GM21619 (cell line): ENCODE measurements around the gene RMND5B.
A peak's percentile ranks its signal among the peaks of the same experiment; 100 is the strongest.
"Not testable (repeated sequence)": the region's sequence is repeated elsewhere in the genome, so short reads cannot be mapped to it uniquely, and the experiment has no call there.

Experiments
- ATAC-seq: cut with Tn5 transposase; IDR thresholded peaks from one replicate; pipeline ENCODE4 v1.9.1; 2021; ENCODE audit not compliant: unreplicated experiment

RMND5B gene

DNA sequence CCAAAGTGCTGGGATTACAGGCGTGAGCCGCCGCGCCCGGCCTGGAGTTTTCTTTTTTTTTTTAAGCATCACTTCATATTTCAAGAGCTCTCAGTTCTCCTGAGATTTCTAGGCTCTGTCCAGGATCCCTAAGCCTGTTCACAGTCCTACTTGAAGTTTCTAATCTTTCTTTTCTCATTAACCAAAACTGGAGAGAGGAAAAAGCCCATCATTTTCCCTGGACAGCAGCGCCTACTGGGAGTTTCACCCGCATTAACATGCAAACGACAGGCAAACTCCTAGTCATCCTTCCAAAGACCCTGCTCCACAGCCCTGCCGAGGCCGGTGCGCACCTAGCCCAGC, 609 bp upstream of the RMND5B start:
- ATAC-seq: not testable (repeated sequence)

DNA sequence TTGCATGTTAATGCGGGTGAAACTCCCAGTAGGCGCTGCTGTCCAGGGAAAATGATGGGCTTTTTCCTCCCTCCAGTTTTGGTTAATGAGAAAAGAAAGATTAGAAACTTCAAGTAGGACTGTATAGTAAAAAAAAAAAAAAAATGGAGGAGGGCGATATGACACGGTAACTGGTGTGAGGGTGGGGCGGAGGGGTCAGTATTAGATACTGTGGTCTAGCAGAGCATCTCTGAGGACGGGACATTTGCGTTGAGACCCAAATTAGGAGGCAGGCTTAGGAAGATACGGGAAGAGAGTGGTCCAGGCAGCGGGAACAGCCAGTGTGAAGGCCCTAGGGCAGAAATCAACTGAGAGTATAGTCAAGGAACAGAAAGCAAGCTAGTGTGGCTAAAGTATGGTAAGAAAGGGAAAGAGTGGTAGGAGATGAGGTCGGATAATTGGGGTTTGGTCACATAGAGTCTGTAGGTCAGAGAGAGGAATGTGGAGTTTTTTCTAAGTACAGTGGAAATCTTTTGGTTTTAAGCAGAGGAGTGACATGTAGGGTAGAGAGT, 707 bp downstream of the RMND5B start:
- ATAC-seq: no peak

DNA sequence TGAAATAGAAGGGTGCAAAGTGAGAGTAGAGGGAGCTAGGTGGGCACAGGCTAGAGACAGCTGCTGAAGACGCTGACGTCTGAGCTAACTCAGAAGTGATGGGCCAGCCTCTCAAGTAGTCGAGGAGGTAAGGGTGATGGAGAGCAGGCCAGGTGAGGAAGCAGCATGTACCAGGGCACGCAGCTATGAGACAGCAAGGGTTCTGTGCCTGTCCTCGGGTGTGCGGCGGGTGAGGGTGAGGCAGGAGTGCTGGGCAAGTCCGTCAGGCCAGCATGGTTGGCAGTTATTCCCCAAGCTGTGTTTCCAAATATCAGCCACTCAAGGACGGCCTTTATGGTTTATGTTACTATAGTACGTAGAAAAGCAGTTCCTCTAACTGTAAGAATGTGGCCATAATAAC, 6.2 kb downstream of the RMND5B start:
- ATAC-seq: no peak

DNA sequence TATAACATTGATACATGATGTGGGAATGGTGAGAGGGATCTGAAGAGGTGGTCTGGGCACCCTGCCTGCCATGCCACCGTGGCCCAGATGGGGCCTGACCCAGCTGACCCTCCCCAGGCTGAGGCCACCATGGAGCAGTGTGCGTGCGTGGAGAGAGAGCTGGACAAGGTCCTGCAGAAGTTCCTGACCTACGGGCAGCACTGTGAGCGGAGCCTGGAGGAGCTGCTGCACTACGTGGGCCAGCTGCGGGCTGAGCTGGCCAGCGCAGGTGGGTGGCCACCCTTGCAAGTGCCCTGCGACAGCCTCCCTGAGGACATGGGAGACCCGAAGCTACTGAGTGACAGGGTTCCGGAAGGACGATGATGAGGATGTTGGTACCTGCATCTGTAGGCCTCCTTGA, 7.2 kb downstream of the RMND5B start:
- ATAC-seq: no peak

DNA sequence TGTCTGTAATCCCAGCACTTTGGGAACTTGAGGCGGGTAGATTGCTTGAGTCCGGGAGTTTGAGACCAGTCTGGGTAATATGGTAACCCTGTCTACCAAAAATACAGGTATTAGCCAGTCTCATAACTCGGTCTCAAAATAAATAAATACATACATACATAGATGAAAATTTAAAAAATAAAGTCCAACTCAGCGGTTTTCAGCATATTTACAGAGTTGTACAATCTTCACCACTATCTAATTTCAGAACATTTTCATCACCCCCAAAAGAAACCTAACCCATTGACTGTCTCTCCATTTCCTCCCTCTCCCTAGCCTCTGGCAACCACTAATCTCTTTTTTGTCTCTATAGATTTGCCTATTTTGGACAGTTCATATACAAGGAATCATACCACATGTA, 10.7 kb downstream of the RMND5B start:
- no peak for ATAC-seq

DNA sequence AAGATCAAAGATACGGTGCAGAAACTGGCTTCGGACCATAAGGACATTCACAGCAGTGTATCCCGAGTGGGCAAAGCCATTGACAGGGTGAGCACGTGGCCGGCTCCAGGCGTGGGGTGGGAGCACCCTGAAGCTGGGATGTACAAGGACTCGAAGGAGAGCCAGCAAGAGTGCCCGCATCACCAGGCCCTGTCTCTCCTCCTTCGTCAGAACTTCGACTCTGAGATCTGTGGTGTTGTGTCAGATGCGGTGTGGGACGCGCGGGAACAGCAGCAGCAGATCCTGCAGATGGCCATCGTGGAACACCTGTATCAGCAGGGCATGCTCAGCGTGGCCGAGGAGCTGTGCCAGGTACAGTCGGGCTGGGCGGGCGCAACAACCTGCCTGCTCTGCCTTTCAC, 11.8 kb downstream of the RMND5B start:
- ATAC-seq: no peak

DNA sequence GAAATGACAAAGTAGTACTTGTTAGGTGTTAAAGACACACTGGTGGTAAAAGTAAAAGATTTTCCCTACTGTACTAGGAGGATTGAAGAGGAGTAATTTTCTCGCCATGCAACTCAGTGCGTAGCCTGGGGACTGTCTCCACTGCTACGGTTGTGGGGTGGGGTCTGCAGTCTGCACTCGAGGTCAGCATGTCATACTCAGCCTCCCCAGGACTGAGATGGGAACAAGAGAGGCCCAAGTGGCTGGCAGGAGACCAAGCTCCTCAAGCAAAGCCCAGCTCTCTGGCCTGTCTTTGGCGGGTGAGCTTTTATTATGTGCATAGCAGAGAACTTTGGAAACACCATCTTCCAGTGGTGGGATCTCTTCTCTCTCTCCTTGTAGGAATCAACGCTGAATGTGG, 12.4 kb downstream of the RMND5B start:
- no peak for ATAC-seq

DNA sequence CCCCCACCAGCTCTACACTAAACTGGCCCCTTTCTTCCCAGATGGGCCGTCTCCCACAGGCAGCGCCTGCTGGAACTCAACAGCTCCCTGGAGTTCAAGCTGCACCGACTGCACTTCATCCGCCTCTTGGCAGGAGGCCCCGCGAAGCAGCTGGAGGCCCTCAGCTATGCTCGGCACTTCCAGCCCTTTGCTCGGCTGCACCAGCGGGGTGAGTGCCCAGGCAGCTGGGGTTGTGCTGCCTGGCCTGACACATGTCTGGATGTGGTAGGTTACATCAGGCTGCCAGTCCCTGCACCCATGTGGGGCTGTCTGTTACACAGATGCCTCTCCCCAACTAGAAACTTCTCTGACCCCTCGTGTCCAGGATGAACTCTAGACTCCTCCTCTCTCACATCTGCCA, 13.1 kb downstream of the RMND5B start:
- ATAC-seq: no peak

DNA sequence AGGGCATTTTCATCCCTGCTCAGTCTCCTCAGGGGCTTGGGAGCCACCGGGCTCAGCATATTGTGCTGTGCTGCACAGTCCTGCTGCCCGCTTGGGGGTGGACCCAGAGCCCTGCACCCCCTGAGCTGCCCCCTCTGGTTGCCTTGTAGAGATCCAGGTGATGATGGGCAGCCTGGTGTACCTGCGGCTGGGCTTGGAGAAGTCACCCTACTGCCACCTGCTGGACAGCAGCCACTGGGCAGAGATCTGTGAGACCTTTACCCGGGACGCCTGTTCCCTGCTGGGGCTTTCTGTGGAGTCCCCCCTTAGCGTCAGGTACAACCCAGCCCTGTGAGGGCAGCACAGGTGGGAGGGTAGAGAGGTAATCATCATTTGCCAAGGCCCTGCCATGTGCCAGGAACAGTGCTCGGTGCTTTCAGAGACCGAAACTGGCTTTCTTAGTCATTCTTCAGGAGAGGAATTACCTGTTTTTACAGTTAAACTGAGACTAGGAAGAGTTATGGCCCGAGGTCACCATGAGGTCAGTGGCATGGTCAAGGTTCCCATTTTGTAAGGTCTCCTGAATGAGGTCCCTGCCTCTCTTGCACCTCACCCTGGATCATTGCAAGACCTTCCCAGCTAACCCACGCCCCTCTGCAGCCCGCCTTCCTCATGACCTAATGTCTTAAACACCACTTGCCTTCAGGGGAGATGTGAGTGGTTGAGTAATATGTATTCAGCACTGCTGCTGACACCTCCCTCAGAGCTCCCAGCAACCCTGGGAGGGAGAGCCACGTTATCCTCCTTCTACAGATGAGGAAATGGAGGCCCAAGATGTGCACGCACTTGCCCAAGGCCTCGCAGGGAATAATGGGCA, 15.4 kb downstream of the RMND5B start:
- ATAC-seq: peak; percentile 60

DNA sequence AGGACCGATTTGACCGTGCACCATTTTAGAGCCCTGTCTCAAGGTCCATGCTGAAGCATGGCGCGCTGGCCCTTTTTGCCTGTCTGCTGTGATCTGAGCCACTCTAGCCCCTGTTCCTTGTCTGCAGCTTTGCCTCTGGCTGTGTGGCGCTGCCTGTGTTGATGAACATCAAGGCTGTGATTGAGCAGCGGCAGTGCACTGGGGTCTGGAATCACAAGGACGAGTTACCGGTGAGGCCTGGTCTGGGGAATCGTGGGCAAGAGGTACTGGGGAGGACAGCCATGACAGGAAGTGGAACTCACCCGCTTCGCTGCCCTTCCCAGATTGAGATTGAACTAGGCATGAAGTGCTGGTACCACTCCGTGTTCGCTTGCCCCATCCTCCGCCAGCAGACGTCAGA, 16.6 kb downstream of the RMND5B start:
- no peak for ATAC-seq

DNA sequence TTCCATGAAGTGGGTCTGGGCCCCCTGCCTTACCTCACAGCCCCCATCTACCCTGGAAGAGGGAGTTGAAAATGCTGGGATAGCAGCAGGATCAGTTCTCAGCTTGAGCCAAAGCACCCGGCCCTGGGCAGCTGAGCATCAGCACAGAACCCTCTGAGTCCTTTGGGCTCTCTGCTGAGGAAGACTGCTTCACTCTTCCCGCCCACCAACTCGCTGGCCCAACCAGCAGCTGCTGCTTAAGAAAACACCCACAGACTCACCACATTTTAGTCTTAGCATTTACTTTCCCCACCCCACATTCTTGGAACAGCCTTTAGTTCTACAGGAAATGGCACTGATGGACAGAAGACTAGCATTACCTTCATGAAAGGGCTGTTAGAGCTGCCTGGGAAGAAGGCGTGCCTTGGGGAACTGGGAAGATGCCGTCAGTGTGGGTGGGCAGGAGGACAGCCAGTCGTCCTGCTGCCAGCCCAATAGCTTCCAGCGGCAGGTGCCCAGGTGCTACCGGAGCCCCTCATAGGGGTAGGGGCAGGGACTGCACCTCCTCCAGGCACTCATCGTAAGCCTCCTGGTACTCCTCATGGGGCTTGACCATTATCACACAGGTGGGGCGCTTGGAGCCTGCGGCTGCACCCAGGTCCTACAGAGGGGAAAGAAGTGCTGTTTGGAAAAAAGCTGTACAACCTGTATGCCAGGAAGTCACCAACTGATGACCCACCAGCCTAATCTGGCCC, 18.6 kb downstream of the RMND5B start:
- ATAC-seq: no peak

DNA sequence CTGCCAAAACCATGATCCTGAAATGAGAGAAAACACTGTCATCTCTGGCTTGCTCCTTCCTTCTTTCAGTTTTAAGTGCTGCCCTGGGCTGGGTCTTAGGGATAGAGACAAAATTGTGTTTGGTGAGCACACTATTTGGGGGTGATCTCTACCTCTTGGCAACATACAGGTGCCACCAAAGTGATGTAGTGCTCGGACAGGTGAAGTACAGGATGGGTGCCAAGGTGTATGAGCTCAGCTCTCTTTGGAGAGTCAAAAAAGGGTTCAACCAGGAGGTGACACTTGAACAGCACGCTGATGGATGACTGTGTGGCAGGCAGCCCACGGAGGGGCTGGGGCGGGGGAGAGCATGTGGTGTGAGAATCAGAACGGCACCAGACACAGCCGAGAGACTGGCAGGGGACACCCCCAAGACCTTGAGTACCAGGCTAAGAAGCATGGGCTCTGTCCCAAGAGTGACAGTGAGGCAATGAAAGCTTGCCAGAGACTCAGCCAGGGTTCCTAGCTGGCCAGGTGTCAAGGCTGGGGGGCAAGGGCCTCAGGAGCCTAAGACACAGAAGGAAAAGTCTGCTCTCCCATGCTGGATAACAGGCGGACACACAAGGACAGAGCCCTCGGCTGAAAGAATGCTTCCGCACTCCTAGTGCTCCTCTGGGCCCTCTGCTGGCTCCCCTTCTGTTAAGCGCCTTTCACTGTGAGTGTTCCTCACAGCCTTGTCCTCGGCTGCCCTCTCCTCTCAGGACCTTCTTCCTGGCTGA, 20.3 kb downstream of the RMND5B start:
- ATAC-seq: no peak

DNA sequence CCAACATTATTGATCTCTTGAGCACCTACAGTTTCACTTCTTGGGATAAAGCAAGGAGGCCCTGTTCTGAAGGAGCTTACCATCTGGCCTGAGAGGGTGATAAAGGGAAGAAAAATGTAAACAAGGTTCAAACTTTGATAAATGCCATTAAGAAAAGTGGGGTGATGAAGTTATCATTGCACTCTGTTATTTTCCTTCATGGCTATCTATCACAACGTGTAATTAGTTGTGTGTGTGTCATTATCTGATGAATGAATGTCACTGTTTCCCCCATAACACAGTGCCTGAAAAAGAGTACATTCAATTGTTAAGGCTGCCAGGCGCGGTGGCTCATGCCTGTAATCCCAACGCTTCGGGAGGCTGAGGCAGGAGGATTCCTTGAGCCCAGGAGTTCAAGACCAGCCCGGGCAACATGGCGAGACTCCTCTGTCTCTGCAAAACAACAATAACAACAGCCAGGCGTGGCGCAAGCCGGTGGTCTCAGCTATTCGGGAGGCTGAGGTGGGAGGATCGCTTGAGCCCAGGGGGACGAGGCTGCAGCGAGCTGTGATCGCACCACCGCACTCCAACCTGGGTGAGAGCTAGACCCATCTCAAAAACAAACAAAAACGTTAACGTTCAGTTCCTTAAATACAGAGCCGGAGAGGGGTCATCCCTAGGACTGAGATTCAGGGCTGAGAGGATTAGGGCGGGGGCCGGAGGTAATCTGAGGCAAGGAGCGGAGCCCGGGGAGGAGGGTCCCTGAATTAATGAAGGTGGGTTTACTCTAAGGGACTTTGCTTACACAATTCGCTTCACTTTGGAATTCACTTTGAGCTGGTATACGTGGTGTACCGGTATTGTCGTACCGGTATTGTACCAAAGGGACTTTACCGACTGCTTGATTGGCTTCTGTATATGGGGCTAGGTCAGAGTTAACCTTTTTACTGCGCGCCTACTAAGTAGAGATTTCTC, 22.0 kb downstream of the RMND5B start:
- no peak for ATAC-seq

DNA sequence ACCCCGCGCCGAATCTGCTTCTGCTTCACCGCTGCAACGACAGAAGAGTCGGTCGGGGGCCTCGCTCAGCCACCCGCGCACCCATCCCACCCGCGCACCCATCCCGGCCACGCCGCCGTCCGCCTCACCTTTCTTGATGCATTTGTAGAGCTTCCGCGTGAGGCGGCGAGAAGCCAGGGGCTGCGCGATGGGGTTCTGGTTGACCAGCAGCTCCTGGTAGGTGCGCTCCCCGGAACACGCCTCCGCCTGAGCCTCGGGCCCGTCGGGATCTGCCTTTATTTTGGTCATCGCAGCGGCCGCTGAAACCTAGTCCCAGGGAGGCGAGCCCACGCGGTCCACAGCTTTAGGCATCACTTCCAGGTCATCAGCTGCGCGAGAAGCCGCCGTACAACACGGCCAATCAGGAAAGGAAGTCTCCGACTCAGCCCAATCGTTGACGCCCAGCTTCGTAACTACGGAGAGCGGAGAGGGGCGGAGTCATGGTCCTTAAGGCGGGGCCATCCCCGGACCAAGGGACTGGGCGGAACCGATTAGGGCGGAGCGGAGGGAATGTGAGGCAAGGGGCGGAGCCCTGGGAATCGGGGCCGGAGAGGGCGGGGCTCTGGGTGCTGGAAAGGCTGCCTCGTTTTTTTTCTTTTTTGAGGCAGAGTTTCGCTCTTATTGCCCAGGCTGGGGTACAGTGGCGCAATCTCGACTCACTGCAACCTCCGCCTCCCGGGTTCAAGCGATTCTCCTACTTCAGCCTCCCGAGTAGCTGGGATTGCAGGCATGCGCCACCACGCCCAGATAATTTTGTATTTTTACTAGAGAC, 22.9 kb downstream of the RMND5B start, which contains the start of gene NHP2:
NHP2 (minus strand) TSS at position 356 of the 811 bp plus-strand sequence; CDS start at position 288, 68 bp downstream.
- peak; percentile 97 for ATAC-seq

DNA sequence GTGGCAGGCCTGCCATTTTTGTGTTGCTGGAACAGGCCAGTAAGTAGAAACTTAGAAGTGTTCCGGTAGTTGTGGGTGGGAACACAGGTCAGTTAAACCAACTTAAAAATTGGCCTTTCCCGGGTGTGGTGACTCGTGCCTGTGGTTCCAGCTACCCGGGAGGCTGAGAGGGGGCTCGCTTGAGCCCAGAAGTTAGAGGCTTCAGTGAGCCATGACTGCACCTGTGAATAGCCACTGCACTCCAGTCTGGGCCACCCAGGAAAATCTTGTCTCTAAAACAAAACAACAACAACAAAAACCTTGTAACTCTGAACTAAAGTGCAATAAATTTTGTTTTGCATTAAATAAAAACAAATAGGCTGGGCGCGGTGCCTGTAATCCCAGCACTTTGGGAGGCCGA, 24.3 kb downstream of the RMND5B start:
- no peak for ATAC-seq

DNA sequence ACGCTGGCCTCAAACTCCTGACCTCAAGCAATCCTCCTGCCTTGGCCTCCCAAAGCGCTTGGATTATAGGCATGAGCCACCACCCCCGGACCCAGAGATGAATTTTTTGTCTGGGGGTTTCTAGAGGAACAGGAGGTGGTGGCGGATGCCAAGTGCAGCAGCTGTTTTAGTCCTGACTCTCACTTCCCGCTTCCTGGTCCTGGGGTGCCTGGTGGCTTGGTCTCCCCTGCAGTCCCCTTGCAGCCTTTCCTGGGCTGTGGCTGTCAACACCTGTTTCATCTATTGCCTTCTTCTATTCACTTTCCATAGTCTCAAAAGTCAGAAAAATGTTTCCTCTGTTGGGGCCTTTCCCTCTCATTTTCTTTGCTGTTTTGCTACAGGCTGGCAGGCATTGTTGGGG, 29.4 kb downstream of the RMND5B start:
- no peak for ATAC-seq

DNA sequence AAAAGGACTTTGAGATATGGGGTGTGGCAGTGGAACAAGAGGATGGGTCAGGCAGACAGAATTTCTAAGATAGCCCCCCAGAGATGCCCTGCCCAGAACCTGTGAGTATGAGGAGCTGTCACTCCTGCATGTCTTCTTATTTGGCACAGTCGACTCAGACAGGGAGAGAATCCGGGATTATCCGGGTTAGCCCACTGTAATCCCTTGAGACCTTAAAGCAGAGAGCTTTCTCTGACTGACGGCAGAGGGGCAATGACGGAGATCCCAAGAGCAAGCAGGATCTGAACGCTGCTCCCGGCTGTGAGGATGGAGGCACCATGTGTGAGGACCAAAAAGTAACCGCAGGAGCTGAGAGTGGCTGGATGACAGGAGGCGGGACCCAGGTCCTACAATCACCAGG, 31.7 kb downstream of the RMND5B start:
- no peak for ATAC-seq

DNA sequence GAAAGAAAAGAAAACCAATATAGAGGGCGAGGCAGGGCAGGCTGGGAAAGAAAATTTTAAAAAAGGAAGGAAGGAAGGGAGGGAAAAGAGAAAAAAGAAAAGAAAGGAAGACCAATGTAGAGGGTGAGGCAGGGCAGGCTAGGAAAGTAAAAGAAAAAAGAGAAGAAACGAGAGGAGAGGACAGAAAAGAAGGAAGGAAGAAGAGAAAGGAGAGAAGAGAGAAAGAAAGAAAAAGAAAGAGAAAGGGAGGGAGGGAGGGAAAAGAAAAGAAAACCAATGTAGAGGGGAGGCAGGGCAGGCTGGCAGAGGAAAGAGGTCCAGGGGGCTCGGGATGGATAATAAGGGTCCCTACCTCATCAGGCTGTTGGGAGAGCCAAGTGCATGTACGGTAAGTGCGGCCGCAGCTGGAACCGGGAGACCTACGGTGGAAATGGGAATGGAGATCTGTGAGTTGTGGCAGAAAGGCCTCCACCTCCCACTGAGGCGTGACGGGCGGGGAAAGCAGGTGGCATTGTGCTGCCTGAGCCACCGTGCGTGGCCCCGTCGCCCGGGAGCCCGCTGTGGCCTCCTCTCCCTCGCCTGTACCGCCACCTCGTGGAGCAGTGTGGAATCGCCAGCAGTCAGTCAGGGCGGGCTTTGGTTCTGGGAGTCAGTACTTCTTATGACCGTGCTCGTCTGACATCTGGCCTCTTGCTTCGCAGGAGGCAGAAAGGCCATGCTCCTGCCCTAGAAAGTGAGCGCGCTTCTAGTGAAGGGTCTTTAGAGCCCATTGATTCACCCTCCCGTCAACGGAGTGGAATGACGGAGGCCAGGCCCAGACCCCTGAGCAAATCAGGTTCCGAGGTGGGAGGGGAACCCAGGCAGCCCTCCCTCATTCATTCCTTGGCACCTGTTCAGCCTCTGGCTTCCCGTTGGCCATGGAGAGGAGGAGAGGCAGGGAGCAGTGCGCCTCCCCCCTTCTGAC, 33.2 kb downstream of the RMND5B start:
- ATAC-seq: peak; percentile 96
